A549 (cell line): ENCODE data around the gene KLF16. TPM values are rescaled to one million over a fixed set of nuclear protein-coding genes. Genes with fewer than 3 reads are reported as not detected.
"Not testable (repeated sequence)": the region's sequence is repeated elsewhere in the genome, so short reads cannot be mapped to it uniquely, and the experiment has no call there.

ENCODE experiments used
- ATAC-seq, 2 experiments: fragments of 200-7000 bp in 1 of 2; fragments of >200 bp in 1 of 2; cut with Nextera tagmentation in 1 of 2; cut with Tn5 transposase in 1 of 2; 3 replicates each; pipeline versions ENCODE4 v1.8.0 to v1.9.1; 2018 to 2020; ENCODE audit warnings: mild to moderate bottlenecking in 1 of 2, moderate library complexity in 1 of 2
- CTCF ChIA-PET: fragments of 300-600 bp; sonication (Branson Sonifier 250); formaldehyde crosslinking; extraction: SDS; loops from one replicate; lab custom pipeline; 2021; ENCODE audit warnings: antibody characterized with exemption, inconsistent platforms; lab: Yijun Ruan, JAX
- POLR2A ChIA-PET: fragments of 350-600 bp; formaldehyde crosslinking; extraction: SDS; loops from one replicate; lab custom pipeline; 2021; ENCODE audit warnings: antibody characterized with exemption, inconsistent platforms; lab: Yijun Ruan, JAX
- DNase-seq, 2 experiments: peaks; one replicate each; pipeline versions ENCODE4 v3.0.0 to v3.0.0-alpha.2; 2011 to 2016; ENCODE audit warnings: low read depth in 1 of 2, low spot score in 1 of 2
- FAIRE-seq: peaks from 2 replicates; lab custom pipeline; 2011; peaks lifted over from hg19 to GRCh38; lab: Jason Lieb, UNC
- H3K27ac ChIP-seq, 2 experiments: fragments of >200 bp; sonication (Bioruptor Twin); formaldehyde crosslinking; 3 replicates each; pipeline ENCODE4 v1.5.1; 2016 to 2017
- H3K4me1 ChIP-seq: fragments of >200 bp; sonication (Bioruptor Twin); formaldehyde crosslinking; 3 replicates; pipeline ENCODE4 v1.6.1; 2016
- H3K4me2 ChIP-seq: fragments of >200 bp; sonication (Bioruptor Twin); formaldehyde crosslinking; 3 replicates; pipeline ENCODE4 v1.6.1; 2016
- H3K4me3 ChIP-seq: fragments of >200 bp; sonication (Bioruptor Twin); formaldehyde crosslinking; 3 replicates; pipeline ENCODE4 v1.5.1; 2016
- H3K9me3 ChIP-seq: fragments of >200 bp; sonication (Bioruptor Twin); formaldehyde crosslinking; 3 replicates; pipeline ENCODE4 v1.6.1; 2016
- BHLHE40 ChIP-seq: IDR thresholded peaks from 2 replicates; pipeline ENCODE4 v1.6.1; 2012; ENCODE audit warnings: low read depth, low read length, inconsistent platforms
- CHD2 ChIP-seq: fragments of 150-350 bp; IDR thresholded peaks from 2 replicates; pipeline ENCODE4 v1.6.1; 2014; ENCODE audit warnings: low read length; ENCODE audit not compliant: partially characterized antibody
- CHD4 ChIP-seq: fragments of 200-600 bp; sonication (generic); IDR thresholded peaks from 2 replicates; pipeline ENCODE4 v1.6.1; 2016; ENCODE audit warnings: antibody characterized with exemption, mild to moderate bottlenecking, borderline replicate concordance
- CTCF ChIP-seq: fragments of >200 bp; sonication (Bioruptor Twin); formaldehyde crosslinking; IDR thresholded peaks from 3 replicates; pipeline ENCODE4 v1.5.1; 2016
- E2F6 ChIP-seq: IDR thresholded peaks from 2 replicates; pipeline ENCODE4 v1.6.1; 2012; ENCODE audit warnings: low read depth, borderline replicate concordance
- EHMT2 ChIP-seq: fragments of 200-600 bp; sonication (generic); IDR thresholded peaks from 2 replicates; pipeline ENCODE4 v1.6.1; 2016; ENCODE audit warnings: antibody characterized with exemption, low read depth, mild to moderate bottlenecking, moderate library complexity
- FOSL2 ChIP-seq, 2 experiments: fragments of 450-650 bp in 1 of 2; fragments of >200 bp in 1 of 2; sonication (Bioruptor Twin) in 1 of 2; formaldehyde crosslinking; IDR thresholded peaks; 2 replicates each; pipeline versions ENCODE4 v1.5.0 to v1.6.1; 2016 to 2020; ENCODE audit warnings: mild to moderate bottlenecking in 1 of 2, moderate library complexity in 1 of 2
- GATA3 ChIP-seq: IDR thresholded peaks from 2 replicates; pipeline ENCODE4 v1.6.1; 2012; ENCODE audit warnings: borderline replicate concordance
- HEYL ChIP-seq: fragments of 250-450 bp; sonication (Bioruptor Pico); IDR thresholded peaks from 2 replicates; pipeline ENCODE4 v1.8.0; 2021; ENCODE audit warnings: mild to moderate bottlenecking, moderate library complexity
- HOXA7 ChIP-seq: fragments of 250-450 bp; sonication (Bioruptor Pico); IDR thresholded peaks from 2 replicates; pipeline ENCODE4 v1.5.0; 2020; ENCODE audit warnings: mild to moderate bottlenecking, moderate library complexity
- HOXB13 ChIP-seq: fragments of 250-450 bp; sonication (Bioruptor Pico); IDR thresholded peaks from 2 replicates; pipeline ENCODE4 v1.5.0; 2020; ENCODE audit warnings: low read depth, mild to moderate bottlenecking, moderate library complexity
- JUNB ChIP-seq: fragments of >200 bp; sonication (Bioruptor Twin); formaldehyde crosslinking; IDR thresholded peaks from 2 replicates; pipeline ENCODE4 v1.6.1; 2016
- MAFK ChIP-seq: fragments of 450-650 bp; IDR thresholded peaks from 2 replicates; pipeline ENCODE4 v1.6.1; 2014; ENCODE audit not compliant: partially characterized antibody
- MYC ChIP-seq: IDR thresholded peaks from 2 replicates; pipeline ENCODE4 v1.6.1; 2012; ENCODE audit warnings: mild to moderate bottlenecking, inconsistent platforms, low read length, improper control_type of control experiment, borderline replicate concordance
- NFE2L2 ChIP-seq: fragments of 150-350 bp; conservative IDR thresholded peaks from 2 replicates; pipeline ENCODE4 v1.6.1; 2014; ENCODE audit warnings: low read length
- RARB ChIP-seq: fragments of 250-450 bp; sonication (Bioruptor Pico); IDR thresholded peaks from 2 replicates; pipeline ENCODE4 v1.8.0; 2021; ENCODE audit warnings: mild to moderate bottlenecking, moderate library complexity
- TP53 ChIP-seq: fragments of 250-450 bp; sonication (Bioruptor Pico); IDR thresholded peaks from 2 replicates; pipeline ENCODE4 v1.5.0; 2021; ENCODE audit warnings: mild to moderate bottlenecking, moderate library complexity
- WGBS: methylation state at CpG from one replicate; pipeline ENCODE4 v1.1.6; 2017; ENCODE audit errors: missing lambda C conversion rate; 5-methylcytosine and 5-hydroxymethylcytosine counted together
- polyA plus RNA-seq, 4 experiments: library from polyadenylated mRNA; depleted of rRNA in 3 of 4; stranded (reverse); fragments of >200 nt; fragmentation: RNase III in 1 of 4; extraction: RNeasy Plus Mini Kit Qiagen cat#74134 plus additional on column Dnase treatment in 1 of 4; gene quantifications; 2 replicates in 3 of 4; 3 replicates in 1 of 4; pipeline ENCODE4 v1.2.3, GENCODE V29; 2011 to 2017
- TF ChIP-seq, protein P1 (sequence below): fragments of 150-350 bp; IDR thresholded peaks from 2 replicates; pipeline ENCODE4 v1.6.1; 2014; ENCODE audit warnings: low read depth, mild to moderate bottlenecking, low read length

KLF16 gene
- polyA plus RNA-seq, 2 of the 4 experiments (the other 2 are of a cell fraction), result 5.8 to 25.7 TPM

DNA sequence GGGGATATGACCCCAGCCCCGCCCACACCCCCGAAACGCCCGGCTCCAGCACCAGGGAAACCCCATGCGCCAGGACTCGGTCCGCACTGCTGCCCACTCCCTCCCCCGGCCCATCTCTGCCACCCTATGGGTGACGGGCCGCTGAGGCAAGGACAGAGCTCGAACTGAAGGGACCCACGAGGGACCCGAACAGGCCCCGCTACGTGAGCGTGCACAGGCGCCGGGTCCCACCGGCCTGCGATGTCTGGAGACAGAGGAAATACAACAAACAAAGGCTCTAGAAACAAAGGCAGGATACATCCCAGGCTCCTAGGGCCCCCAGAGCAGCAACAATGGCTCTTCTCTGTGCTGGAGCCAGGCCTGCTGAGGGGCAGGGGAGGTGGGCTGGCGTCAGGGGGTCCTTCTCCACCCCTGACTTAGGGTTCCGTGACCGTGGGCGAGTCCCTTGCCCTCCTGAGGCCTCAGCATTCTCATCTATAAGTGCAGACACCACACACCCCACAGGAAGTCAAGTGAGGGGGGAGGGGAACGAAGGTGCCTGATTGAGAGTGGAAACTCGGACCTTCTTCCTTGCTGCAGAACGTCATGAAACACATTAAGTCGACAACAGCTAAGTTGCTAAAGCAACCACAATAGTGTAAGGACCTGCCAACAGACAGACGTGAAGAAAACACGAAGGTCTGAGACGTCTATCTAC lies 18.9 kb upstream of the KLF16 start:
- POLR2A ChIA-PET, result no interaction called here
- H3K4me3 ChIP-seq, result no peak overlapping the region
- H3K4me1 ChIP-seq, result peaks cover 6% of the 10 kb centered on the region; the same call in 1 of the 3 replicates
- H3K9me3 ChIP-seq, result no peaks in the 10 kb centered on the region
- CTCF ChIA-PET, result interaction anchor here (0.5 to 1.7 kb wide), 2 partner anchors 18 to 28 kb away, joined by 4 read pairs; no protein-coding TSS in a partner anchor
- ATAC-seq, result no peak
- no peak for FAIRE-seq
- 80% methylated on average over 15 of the region's 31 CpGs for WGBS
- no peak overlapping the region for H3K4me2 ChIP-seq
- DNase-seq, result no peak
- no peak for TF ChIP-seq JUNB
- no peak for TF ChIP-seq TP53 (CRISPR knock-in tag)
- no peak for TF ChIP-seq MYC
- TF ChIP-seq E2F6, result no peak
- no peak for TF ChIP-seq MAFK
- TF ChIP-seq CHD4, result no peak
- TF ChIP-seq, protein P1, sequence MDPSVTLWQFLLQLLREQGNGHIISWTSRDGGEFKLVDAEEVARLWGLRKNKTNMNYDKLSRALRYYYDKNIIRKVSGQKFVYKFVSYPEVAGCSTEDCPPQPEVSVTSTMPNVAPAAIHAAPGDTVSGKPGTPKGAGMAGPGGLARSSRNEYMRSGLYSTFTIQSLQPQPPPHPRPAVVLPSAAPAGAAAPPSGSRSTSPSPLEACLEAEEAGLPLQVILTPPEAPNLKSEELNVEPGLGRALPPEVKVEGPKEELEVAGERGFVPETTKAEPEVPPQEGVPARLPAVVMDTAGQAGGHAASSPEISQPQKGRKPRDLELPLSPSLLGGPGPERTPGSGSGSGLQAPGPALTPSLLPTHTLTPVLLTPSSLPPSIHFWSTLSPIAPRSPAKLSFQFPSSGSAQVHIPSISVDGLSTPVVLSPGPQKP, result no peak
- TF ChIP-seq RARB (CRISPR knock-in tag), result no peak
- TF ChIP-seq CTCF, result no peak
- no peak for TF ChIP-seq FOSL2 (IDR thresholded peaks at IDR 0.05)
- no peak for TF ChIP-seq FOSL2 (CRISPR knock-in tag; IDR thresholded peaks at IDR 0.05)
- no peak for TF ChIP-seq HEYL (CRISPR knock-in tag)
- TF ChIP-seq EHMT2, result no peak
- TF ChIP-seq HOXB13 (CRISPR knock-in tag), result no peak
- TF ChIP-seq HOXA7 (CRISPR knock-in tag), result no peak
- no peak for TF ChIP-seq GATA3
- no peak for TF ChIP-seq BHLHE40
- no peak for TF ChIP-seq NFE2L2
- no peak for TF ChIP-seq CHD2
- H3K27ac ChIP-seq, result no peak overlapping the region

DNA sequence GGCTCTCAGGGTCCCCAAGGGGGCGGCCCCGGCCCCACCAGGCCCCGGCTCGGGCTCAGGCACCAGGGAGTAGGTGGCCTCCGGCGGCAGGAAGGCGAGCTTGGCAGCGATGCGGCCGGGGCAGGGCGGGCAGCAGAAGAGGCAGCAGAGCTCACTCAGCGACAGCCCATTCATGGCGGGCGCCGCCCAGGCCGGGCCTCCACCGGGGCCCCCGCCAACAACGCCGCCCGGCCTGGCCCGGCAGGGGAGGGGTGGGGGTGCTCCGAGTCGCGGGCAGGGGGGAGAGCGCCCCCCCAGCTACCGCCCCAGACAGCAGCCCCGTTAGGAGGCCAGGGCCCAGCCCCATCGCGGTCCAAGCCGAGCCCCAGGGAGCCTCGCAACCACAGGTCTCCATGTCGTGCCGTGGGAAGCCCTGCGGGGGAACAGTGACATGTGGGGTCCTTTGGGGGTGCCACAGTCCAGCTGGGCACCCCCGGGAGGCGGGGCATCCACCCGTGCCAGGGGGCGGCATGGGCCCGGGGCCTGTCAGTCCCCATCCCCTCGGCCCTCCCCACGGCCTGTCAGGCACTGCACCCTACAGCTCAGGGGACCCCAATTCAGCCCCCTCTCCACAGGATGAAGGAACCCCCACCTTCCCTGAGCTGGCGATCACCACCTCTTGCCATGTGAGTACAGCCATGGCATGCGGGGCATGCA lies 18.2 kb upstream of the KLF16 start:
- WGBS, result no CpG with 5 or more reads among the region's 44 CpGs
- H3K27ac ChIP-seq, FAIRE-seq, DNase-seq, H3K9me3 ChIP-seq, H3K4me1 ChIP-seq, H3K4me2 ChIP-seq, H3K4me3 ChIP-seq, ATAC-seq, POLR2A ChIA-PET: not testable (repeated sequence)
- CTCF ChIA-PET, result interaction anchor here (0.5 to 1.7 kb wide), 3 partner anchors 17 to 44 kb away, joined by 3 to 4 read pairs (median 4); no protein-coding TSS in a partner anchor
